HCT116 (cell line): Measurements from ENCODE around the gene KCNK10. TPM values are rescaled to one million over a fixed set of nuclear protein-coding genes. Genes with fewer than 3 reads are reported as not detected.

ENCODE experiments used
- ATAC-seq: fragments of 200-7000 bp; cut with Tn5 transposase; 2 replicates; pipeline ENCODE4 v1.9.1; 2020; ENCODE audit warnings: mild to moderate bottlenecking, moderate library complexity
- BruUV-seq: library from RNA; stranded (reverse); fragments of 400-500 nt; replicated peaks from 2 replicates; lab custom pipeline; 2021; lab: Mats Ljungman, UMichigan
- CTCF ChIA-PET: fragments of 300-600 bp; sonication (Branson Sonifier 250); formaldehyde crosslinking; loops from one replicate; lab custom pipeline; 2021; ENCODE audit warnings: antibody characterized with exemption; lab: Charles Lee
- POLR2A ChIA-PET: fragments of 300-600, 350-600 bp; sonication (Branson Sonifier 250); formaldehyde crosslinking; loops from one replicate; lab custom pipeline; 2021; ENCODE audit warnings: antibody characterized with exemption; lab: Charles Lee
- RAD21 ChIA-PET, 2 experiments: fragments of 300-600 bp; sonication (Branson Sonifier 250); formaldehyde crosslinking; loops; one replicate each; lab custom pipeline; 2023; ENCODE audit warnings: low total read pairs in 2 of 2; ENCODE audit not compliant: uncharacterized antibody in 2 of 2, unreplicated experiment in 2 of 2, low non-redundant PET in 1 of 2; lab: Charles Lee
- DNase-seq: peaks from one replicate; pipeline ENCODE4 v3.0.0-alpha.2; 2010; ENCODE audit warnings: low read depth, low spot score
- H2AFZ ChIP-seq: fragments of 200-600 bp; shearing (Covaris generic), sonication (generic); 2 replicates; pipeline ENCODE4 v1.6.1; 2017; ENCODE audit warnings: low read depth, mixed run types, mixed read lengths, antibody characterized with exemption, low read length; ENCODE audit not compliant: poor library complexity, severe bottlenecking
- H3K27ac ChIP-seq: 2 replicates; pipeline ENCODE4 v1.5.1; 2012; ENCODE audit warnings: low read depth, low read length
- H3K27me3 ChIP-seq: fragments of 200-600 bp; sonication (generic); 2 replicates; pipeline ENCODE4 v1.6.1; 2016; ENCODE audit warnings: mixed run types, low read length, mixed read lengths; ENCODE audit not compliant: insufficient read depth
- H3K36me3 ChIP-seq, 2 experiments: fragments of 200-500 bp in 1 of 2; fragments of 200-600 bp in 1 of 2; sonication (Bioruptor generic) in 1 of 2; sonication (generic) in 1 of 2; 2 replicates each; pipeline versions ENCODE4 v1.5.1 to v1.6.1; 2014 to 2016; ENCODE audit warnings: low read length in 2 of 2, inconsistent platforms in 1 of 2, mixed read lengths in 1 of 2, mixed run types in 1 of 2; ENCODE audit not compliant: insufficient read depth in 2 of 2, control insufficient read depth in 1 of 2
- H3K4me1 ChIP-seq, 2 experiments: fragments of 200-600 bp in 1 of 2; sonication (generic) in 1 of 2; 2 replicates each; pipeline versions ENCODE4 v1.5.1 to v1.6.1; 2012 to 2017; ENCODE audit warnings: low read length in 2 of 2, inconsistent platforms in 1 of 2, mild to moderate bottlenecking in 1 of 2, mixed read lengths in 1 of 2, mixed run types in 1 of 2, moderate library complexity in 1 of 2; ENCODE audit not compliant: insufficient read depth in 2 of 2, control insufficient read depth in 1 of 2
- H3K4me2 ChIP-seq: fragments of 200-600 bp; sonication (generic); 2 replicates; pipeline ENCODE4 v1.6.1; 2017; ENCODE audit warnings: mixed run types, low read length, mixed read lengths
- H3K4me3 ChIP-seq, 2 experiments: fragments of 200-600 bp in 1 of 2; sonication (generic) in 1 of 2; replicated peaks in 1 of 2; 2 replicates each; pipeline ENCODE4 v1.5.1; 2011 to 2016; ENCODE audit warnings: low read length in 2 of 2, control low read depth in 1 of 2, low read depth in 1 of 2, mild to moderate bottlenecking in 1 of 2, mixed read lengths in 1 of 2, mixed run types in 1 of 2
- H3K79me2 ChIP-seq: fragments of 200-600 bp; sonication (generic); 2 replicates; pipeline ENCODE4 v1.6.1; 2017; ENCODE audit warnings: mild to moderate bottlenecking, mixed run types, low read length, moderate library complexity, mixed read lengths; ENCODE audit not compliant: insufficient read depth
- H3K9ac ChIP-seq: fragments of 200-600 bp; sonication (generic); 2 replicates; pipeline ENCODE4 v1.6.1; 2016; ENCODE audit warnings: low read length, mixed read lengths
- H3K9me2 ChIP-seq: fragments of 200-600 bp; sonication (generic), shearing (Covaris generic); 2 replicates; pipeline ENCODE4 v1.6.1; 2017; ENCODE audit warnings: mixed run types, mild to moderate bottlenecking, moderate library complexity; ENCODE audit not compliant: insufficient read depth
- H3K9me3 ChIP-seq, 2 experiments: fragments of 200-500 bp in 1 of 2; fragments of 200-600 bp in 1 of 2; sonication (Bioruptor generic) in 1 of 2; sonication (generic) in 1 of 2; 2 replicates each; pipeline ENCODE4 v1.6.1; 2014 to 2017; ENCODE audit warnings: low read length in 2 of 2, mixed read lengths in 2 of 2, inconsistent platforms in 1 of 2, low read depth in 1 of 2, mild to moderate bottlenecking in 1 of 2, mixed run types in 1 of 2, moderate library complexity in 1 of 2; ENCODE audit not compliant: control insufficient read depth in 1 of 2, insufficient read depth in 1 of 2
- H4K20me1 ChIP-seq: fragments of 200-600 bp; sonication (generic), shearing (Covaris generic); 2 replicates; pipeline ENCODE4 v1.6.1; 2017; ENCODE audit warnings: mixed run types, mild to moderate bottlenecking, moderate library complexity; ENCODE audit not compliant: insufficient read depth
- EGR1 ChIP-seq: IDR thresholded peaks from 2 replicates; pipeline ENCODE4 v1.6.1; 2012; ENCODE audit warnings: low read depth
- ELF1 ChIP-seq: IDR thresholded peaks from 2 replicates; pipeline ENCODE4 v1.6.1; 2012; ENCODE audit warnings: low read depth, borderline replicate concordance
- EZH2 ChIP-seq: fragments of 200-600 bp; sonication (generic); IDR thresholded peaks from 2 replicates; pipeline ENCODE4 v1.6.1; 2017; ENCODE audit warnings: antibody characterized with exemption, mixed run types
- SIN3A ChIP-seq: IDR thresholded peaks from 2 replicates; pipeline ENCODE4 v1.6.1; 2012; ENCODE audit warnings: low read depth
- SP1 ChIP-seq: IDR thresholded peaks from 2 replicates; pipeline ENCODE4 v1.6.1; 2012; ENCODE audit warnings: low read depth
- intact Hi-C: fragments of 100-400 bp; cut with micrococcal nuclease; formaldehyde crosslinking; loops from 2 replicates; pipeline ENCODE4 v1.10.0; 2022
- total RNA-seq: library from RNA; stranded (reverse); gene quantifications from one replicate; pipeline ENCODE4 v1.2.1, GENCODE V29; 2021; ENCODE audit not compliant: unreplicated experiment
- TF ChIP-seq, protein P1 (sequence below): IDR thresholded peaks from 2 replicates; pipeline ENCODE4 v1.6.1; 2012; ENCODE audit warnings: low read depth
- TF ChIP-seq, protein P2 (sequence below): IDR thresholded peaks from 2 replicates; pipeline ENCODE4 v1.6.1; 2012
- TF ChIP-seq, protein P3 (sequence below), 3 experiments: fragments of 200-600 bp in 1 of 3; sonication (generic) in 1 of 3; IDR thresholded peaks in 2 of 3; conservative IDR thresholded peaks in 1 of 3; 2 replicates each; pipeline ENCODE4 v1.5.1; 2012 to 2017; ENCODE audit warnings: low read depth in 2 of 3, low read length in 2 of 3, antibody characterized with exemption in 1 of 3, borderline replicate concordance in 1 of 3, control low read depth in 1 of 3, mild to moderate bottlenecking in 1 of 3, mixed read lengths in 1 of 3, mixed run types in 1 of 3, moderate library complexity in 1 of 3; ENCODE audit not compliant: insufficient read depth in 1 of 3

The KCNK10 gene
- total RNA-seq, 1 experiment from 2014 or later: not detected

DNA sequence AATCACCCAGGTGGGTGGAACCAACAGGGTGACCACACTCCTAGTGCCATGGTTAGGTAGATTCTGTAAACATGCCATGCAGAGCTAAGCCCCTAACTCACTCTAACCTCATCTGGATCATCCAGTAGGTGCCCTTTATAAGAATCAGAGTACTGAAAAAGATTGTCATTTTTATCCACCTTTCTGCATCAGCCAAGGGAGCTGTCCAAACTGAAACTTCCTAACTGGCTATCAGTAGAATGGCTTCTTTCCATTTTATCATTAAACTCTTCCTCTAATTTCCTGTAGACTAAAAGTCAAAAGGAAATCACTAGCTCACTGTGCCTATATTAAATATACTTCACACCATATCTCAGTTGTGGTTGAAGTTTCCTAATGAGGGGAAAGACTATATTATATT is 6.5 kb downstream of the KCNK10 start:
- CTCF ChIA-PET: no interaction called here
- no peak for DNase-seq
- Histone ChIP-seq H3K4me3 (no peak overlapping the region), H3K9me3 (no peaks in the 10 kb centered on the region), H3K36me3 (no peaks in the 10 kb centered on the region), H3K9ac (no peak overlapping the region), H2AFZ (no peak overlapping the region), H3K4me1 (no peaks in the 10 kb centered on the region), H4K20me1 (no peaks in the 10 kb centered on the region), H3K27ac (no peak overlapping the region), H3K9me2 (no peaks in the 10 kb centered on the region), H3K27me3 (no peaks in the 10 kb centered on the region; the same call in 1 of the 2 replicates), H3K4me2 (no peak overlapping the region), H3K79me2 (no peaks in the 10 kb centered on the region)
- BruUV-seq: no TSS peak
- RAD21 ChIA-PET: no interaction called here
- POLR2A ChIA-PET: no interaction called here
- intact Hi-C loops: no loop called here
- TF ChIP-seq EZH2 (no peak), SIN3A (no peak)
- TF ChIP-seq, protein P1, sequence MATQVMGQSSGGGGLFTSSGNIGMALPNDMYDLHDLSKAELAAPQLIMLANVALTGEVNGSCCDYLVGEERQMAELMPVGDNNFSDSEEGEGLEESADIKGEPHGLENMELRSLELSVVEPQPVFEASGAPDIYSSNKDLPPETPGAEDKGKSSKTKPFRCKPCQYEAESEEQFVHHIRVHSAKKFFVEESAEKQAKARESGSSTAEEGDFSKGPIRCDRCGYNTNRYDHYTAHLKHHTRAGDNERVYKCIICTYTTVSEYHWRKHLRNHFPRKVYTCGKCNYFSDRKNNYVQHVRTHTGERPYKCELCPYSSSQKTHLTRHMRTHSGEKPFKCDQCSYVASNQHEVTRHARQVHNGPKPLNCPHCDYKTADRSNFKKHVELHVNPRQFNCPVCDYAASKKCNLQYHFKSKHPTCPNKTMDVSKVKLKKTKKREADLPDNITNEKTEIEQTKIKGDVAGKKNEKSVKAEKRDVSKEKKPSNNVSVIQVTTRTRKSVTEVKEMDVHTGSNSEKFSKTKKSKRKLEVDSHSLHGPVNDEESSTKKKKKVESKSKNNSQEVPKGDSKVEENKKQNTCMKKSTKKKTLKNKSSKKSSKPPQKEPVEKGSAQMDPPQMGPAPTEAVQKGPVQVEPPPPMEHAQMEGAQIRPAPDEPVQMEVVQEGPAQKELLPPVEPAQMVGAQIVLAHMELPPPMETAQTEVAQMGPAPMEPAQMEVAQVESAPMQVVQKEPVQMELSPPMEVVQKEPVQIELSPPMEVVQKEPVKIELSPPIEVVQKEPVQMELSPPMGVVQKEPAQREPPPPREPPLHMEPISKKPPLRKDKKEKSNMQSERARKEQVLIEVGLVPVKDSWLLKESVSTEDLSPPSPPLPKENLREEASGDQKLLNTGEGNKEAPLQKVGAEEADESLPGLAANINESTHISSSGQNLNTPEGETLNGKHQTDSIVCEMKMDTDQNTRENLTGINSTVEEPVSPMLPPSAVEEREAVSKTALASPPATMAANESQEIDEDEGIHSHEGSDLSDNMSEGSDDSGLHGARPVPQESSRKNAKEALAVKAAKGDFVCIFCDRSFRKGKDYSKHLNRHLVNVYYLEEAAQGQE: 0 out of 2 replicates have a peak, but pooled peaks have one; percentile 6
- TF ChIP-seq, protein P2, sequence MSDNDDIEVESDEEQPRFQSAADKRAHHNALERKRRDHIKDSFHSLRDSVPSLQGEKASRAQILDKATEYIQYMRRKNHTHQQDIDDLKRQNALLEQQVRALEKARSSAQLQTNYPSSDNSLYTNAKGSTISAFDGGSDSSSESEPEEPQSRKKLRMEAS: no peak
- no peak for ATAC-seq

DNA sequence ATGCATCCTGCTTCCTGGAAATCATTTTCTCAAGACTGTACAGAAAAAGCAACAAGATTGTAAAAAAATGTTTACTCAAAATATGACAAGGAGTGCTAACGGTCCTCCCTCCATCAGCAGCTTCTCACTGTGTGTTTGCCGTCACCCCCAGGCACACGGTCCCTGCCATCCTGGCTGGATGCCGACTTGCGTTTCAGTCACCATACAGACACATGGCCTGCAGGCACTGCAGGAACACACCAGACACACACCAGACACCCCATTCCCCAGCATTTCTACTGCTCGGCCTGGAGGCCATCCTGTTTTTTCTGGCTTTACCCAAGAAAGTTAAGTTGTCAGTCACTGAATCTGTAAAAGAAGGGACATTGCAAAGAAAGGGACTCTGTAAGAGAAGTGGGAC is 10.8 kb downstream of the KCNK10 start:
- ChIA-PET POLR2A (no interaction called here), RAD21 (no interaction called here), CTCF (no interaction called here)
- Histone ChIP-seq H3K9me3 (no peaks in the 10 kb centered on the region), H3K4me1 (no peaks in the 10 kb centered on the region), H4K20me1 (no peaks in the 10 kb centered on the region), H3K79me2 (no peaks in the 10 kb centered on the region), H2AFZ (no peak overlapping the region), H3K4me2 (no peak overlapping the region), H3K9me2 (no peaks in the 10 kb centered on the region), H3K27ac (no peak overlapping the region), H3K36me3 (no peaks in the 10 kb centered on the region), H3K27me3 (no peaks in the 10 kb centered on the region), H3K9ac (no peak overlapping the region), H3K4me3 (no peak overlapping the region)
- ATAC-seq: no peak
- DNase-seq: no peak
- TF ChIP-seq ELF1: no peak
- TF ChIP-seq SP1: no peak
- TF ChIP-seq, protein P3, sequence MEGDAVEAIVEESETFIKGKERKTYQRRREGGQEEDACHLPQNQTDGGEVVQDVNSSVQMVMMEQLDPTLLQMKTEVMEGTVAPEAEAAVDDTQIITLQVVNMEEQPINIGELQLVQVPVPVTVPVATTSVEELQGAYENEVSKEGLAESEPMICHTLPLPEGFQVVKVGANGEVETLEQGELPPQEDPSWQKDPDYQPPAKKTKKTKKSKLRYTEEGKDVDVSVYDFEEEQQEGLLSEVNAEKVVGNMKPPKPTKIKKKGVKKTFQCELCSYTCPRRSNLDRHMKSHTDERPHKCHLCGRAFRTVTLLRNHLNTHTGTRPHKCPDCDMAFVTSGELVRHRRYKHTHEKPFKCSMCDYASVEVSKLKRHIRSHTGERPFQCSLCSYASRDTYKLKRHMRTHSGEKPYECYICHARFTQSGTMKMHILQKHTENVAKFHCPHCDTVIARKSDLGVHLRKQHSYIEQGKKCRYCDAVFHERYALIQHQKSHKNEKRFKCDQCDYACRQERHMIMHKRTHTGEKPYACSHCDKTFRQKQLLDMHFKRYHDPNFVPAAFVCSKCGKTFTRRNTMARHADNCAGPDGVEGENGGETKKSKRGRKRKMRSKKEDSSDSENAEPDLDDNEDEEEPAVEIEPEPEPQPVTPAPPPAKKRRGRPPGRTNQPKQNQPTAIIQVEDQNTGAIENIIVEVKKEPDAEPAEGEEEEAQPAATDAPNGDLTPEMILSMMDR (IDR thresholded peaks at IDR 0.05 in 2 of 3, conservative IDR thresholded peaks at IDR 0.05 in 1 of 3; ENCODE audit: borderline replicate concordance in 1 of 3, insufficient read depth in 1 of 3, low read depth in 2 of 3, low read length in 2 of 3): no peak
- TF ChIP-seq, protein P2: no peak
- TF ChIP-seq EGR1: no peak
- intact Hi-C loops: no loop called here
- BruUV-seq: no TSS peak
